ENCODE measurements around the gene AUTS2.
A peak's percentile ranks its signal among the peaks of the same experiment; 100 is the strongest.

Gene AUTS2

DNA sequence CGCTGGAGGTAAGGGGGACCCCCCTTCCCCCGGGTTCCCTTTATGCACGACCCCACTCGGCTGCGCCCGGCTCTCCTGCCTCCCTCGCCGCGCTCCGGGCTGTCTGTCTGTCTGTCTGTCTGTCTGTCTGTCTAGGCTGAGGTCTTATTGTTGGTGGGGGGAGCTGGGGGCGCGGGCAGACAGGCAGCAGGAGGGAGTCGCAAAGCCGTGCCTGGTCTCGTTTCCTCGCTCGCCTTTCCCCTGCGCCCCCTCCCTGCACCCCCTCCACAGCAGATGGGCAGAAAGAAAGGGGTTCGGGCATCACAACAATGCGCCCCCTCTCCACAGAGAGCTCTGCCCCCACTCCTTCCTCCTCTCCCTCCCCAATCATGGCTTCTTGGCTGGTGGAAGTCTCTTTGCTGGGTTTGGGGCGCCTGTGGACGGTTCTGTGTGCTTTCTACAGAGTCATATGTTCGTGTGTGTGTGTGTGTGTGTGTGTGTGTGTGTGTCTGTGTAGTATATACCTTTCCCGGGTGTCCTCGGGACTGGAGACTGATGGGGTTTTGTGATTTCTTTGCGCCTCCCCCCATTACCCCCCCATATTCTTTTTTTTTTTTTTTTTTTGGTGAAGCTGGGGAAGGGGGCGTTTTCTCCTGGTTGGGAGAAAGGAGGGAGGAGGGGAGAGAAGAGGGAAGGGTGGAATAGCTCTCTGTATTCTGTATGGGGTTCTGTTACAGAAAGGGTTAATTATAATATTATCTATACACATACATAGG lies 1.9 kb downstream of the AUTS2 start:
- DNase-seq (ENCODE audit: low spot score), result no peak

DNA sequence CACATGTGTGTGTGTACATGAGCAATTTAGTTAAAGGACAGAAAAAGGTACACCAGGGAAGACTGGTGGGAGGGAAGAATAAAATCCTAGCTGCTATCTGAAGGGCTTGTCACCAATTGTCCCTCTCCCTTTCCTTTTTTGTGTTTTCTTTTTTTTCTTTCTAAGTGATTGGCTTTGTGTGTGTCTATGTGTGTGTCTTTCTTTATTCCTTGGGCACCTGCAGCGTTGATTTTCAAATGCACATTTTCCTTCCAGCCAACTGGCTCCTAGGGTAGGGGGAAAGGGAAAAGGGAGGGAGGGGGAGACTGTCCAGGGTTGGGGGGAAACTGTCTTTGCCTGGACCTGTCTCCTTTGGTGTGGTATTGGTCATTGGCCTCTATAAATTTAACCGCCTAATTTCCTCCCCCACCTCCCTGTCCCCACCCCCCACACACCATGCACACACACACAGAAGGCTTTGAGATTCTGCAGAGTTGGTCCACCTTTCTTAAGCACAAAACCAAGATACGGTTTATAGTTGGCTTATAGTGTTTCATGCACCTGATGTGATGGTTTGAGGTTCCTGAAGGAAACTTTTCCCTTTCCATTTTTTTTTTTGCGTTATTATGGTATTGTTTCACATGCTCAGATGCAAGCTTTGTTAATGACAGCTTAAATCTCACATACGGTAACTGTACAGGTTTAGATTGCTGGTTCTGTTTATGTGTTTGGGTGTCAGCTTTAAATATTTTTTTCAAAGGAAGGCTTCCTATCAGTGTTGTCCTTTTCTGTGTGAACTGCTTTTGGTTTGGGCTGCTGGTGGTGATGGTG lies 2.6 kb downstream of the AUTS2 start:
- DNase-seq (ENCODE audit: low spot score), result no peak

- DNase-seq (ENCODE audit: low spot score), result no peak
Observed at GRCh38 chr7:69602522-69602921, 4.2 kb downstream of the AUTS2 start.

DNA sequence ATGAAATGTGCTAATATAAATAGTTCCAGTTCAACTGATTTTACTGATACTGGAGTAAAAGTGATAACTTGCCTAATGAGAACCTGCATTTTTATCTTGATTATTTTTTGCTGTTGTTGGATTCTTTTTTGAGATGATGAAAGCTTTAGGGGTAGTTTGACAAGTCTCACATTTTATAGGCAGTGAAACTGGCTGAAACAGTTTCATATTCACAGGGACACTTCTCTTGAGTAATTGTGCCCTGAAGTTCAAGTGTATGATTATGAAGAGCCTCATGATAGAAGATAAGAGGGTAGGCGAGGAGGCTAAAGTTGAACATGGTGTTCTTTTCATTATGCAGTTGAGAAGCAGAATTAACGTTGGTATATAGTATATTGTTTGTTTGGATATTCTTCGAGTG lies 5.1 kb downstream of the AUTS2 start:
- DNase-seq (ENCODE audit: low spot score), result no peak

DNA sequence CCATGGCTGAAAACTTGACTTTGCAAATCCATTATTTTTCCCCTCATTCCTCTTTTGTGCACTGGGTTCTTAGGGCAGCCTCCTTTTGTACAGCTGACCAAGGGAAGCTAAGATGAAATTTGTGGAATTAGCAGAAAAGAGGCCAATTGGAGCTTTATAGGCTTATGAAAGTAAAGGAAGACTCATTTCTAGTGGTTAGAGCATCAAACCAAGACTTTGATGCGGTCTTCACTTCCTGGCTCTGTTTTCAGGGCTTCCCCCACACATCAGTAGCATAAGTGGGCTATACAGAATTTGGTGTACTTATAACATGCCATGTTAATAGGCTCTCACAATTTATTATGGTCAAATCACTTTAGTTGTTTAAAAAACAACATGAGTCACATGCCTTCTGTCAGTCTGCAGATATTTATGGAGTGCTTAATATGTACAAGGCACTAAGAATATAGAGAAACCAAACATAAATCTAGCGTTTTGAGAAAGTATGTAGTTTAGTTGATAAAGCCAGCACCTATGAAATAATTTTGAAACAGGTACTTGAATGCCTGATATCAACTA lies 5.7 kb downstream of the AUTS2 start:
- no peak for DNase-seq (ENCODE audit: low spot score)

DNA sequence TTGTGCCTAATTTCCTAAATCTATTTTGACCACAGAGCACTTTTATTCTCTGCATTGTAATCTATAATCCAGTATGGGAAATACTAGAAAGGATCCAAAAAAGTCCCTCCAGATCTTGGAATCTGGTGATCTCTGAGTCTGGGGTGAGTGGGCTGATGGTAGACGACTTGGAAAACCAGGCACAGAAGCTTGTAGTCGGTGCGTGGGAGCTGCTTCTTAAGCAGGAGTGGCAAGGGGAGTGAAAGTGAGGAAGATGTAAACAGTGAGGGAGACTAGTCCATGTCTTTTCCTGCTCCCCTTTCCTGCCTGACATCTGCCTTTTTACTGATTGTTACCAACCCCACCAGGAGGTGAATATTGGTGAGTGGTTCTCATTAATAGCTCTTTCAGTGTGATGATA lies 6.8 kb downstream of the AUTS2 start:
- DNase-seq (ENCODE audit: low spot score), result no peak

GRCh38 chr7:69605546-69605945 lies 7.3 kb downstream of the AUTS2 start:
- no peak for DNase-seq (ENCODE audit: low spot score)

- no peak for DNase-seq (ENCODE audit: low spot score)
Observed at GRCh38 chr7:69608049-69608448, 9.8 kb downstream of the AUTS2 start.

DNA sequence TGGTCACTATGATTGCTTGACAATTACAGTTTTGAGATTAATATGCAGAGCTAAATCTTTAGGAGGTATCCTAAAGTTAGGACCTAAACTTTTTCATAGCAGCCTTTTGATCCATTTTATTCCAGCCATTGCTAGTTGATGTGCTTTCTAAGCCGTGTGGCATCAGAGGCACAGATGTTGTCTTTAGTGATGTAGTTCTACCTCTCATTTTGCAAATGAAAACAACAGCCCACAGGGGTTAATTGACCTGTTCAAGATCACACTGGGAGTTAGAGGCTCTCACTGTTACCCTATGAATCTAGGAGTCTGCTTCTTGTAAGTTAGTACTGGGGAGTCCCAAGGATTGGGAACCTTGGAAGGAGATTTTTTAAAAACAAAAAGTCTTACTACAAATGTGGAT lies 10.6 kb downstream of the AUTS2 start:
- no peak for DNase-seq (ENCODE audit: low spot score)

DNA sequence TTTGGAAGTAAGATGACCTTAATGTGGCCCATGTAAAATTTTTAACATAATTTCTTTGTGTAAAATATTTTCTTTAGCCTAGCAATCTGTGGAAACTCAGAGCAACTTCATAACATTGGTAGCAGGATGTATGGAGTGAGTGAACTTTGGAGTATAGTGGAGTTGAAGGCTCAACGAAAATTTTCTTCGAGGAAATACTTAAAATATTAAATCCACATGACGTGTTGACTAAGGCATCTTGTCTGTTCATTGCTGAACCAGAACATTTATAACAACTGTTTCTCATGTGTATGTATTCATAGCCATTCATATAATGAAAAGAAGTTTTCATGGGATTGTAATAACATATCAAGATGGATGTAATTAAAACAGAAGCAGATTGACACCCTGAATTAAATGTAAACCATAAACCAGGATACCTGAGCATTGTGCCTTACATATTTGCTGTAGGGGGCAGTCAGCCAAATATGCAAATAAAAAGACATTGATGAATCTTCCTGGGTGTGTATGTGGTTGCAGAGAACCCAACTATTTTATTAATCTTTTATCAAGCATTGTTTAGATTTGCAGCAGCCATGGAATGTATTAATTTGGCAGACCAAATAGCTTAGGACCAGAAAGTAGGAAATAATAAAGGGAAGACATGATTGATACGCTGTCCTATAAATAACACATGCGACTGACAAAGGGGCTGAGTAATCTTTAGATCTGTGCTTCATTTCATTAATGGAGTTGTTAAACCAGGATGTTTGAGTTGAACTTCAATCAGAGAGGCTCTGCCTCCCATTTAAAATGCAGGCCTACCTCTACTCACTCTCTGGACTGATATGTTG lies 11.5 kb downstream of the AUTS2 start:
- DNase-seq (ENCODE audit: low spot score), result no peak

- DNase-seq (ENCODE audit: low spot score), result peak; percentile 33
Observed at GRCh38 chr7:69610374-69611084, 12.3 kb downstream of the AUTS2 start.

- no peak for DNase-seq (ENCODE audit: low spot score)
Observed at GRCh38 chr7:69612981-69613380, 14.7 kb downstream of the AUTS2 start.

DNA sequence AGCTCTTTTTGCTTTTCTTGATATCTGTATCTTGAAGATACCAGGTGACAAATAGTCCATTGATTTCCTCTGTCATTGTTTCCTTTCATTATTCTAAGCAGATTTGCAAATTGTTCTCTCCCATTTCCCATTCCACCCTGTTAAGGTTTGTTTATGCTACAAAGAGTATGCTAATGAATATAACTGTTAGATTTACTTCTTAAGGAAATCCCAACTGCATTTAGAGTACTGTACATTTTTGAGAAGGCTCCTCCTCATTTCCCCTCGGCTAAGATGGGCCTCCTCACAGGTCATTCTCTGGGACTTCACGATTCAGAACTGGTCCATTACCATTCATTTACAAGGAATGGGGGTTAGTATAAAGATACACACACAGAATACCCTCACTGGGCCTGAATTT lies 15.6 kb downstream of the AUTS2 start:
- no peak for DNase-seq (ENCODE audit: low spot score)

GRCh38 chr7:69615685-69616084 lies 17.4 kb downstream of the AUTS2 start:
- no peak for DNase-seq (ENCODE audit: low spot score)

GRCh38 chr7:69617364-69617763 lies 19.1 kb downstream of the AUTS2 start:
- DNase-seq (ENCODE audit: low spot score), result no peak

DNA sequence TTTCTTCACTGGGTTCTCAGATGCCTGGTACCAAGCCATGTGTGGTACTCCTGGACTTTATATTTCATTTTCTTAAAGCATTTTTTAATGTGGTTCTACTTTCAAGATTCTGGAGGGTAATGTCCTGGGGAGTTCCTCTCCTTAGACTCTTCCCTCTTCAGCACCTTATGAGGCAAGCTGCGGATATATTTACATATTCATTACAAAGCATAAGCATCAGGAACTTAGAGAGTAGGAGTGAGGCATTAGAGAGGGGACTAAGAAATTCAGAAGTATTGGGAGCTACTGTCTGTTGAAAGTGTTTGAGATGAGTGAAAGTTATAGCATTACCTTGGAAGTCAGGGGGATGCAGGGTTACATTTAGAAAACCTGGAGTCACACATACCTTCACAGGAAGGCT lies 20.8 kb downstream of the AUTS2 start:
- DNase-seq (ENCODE audit: low spot score), result no peak

GRCh38 chr7:69619635-69620034 lies 21.4 kb downstream of the AUTS2 start:
- no peak for DNase-seq (ENCODE audit: low spot score)

GRCh38 chr7:69620063-69620462 lies 21.8 kb downstream of the AUTS2 start:
- no peak for DNase-seq (ENCODE audit: low spot score)

- no peak for DNase-seq (ENCODE audit: low spot score)
Observed at GRCh38 chr7:69620650-69621049, 22.4 kb downstream of the AUTS2 start.

GRCh38 chr7:69622014-69622835 lies 23.9 kb downstream of the AUTS2 start:
- no peak for DNase-seq (ENCODE audit: low spot score)

DNA sequence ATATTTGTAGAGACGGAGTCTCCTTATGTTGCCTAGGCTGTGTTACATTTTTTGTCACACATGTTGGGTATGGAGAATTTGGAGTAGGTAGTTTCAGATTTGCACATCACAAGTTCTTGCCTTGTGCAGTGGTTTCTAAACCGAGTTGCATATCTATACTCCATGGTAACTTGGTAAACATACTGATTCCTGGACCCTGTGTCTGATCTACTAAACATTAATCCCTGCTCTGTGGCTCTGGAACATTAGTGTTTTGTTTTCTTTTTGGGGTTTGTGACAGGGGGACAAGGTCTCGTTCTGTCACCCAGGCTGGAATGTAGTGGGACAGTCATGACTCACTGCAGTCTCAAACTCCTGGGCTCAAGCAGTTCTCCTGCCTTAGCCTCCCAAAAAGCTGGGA lies 24.7 kb downstream of the AUTS2 start:
- DNase-seq (ENCODE audit: low spot score), result no peak
